GM13976 (cell line): ENCODE data around the gene EIF3L.

ENCODE experiments used
- DNase-seq: peaks from one replicate; pipeline ENCODE4 v3.0.0; 2012; ENCODE audit warnings: low spot score
- CTCF ChIP-seq: IDR thresholded peaks from 2 replicates; pipeline ENCODE4 v1.5.1; 2012; ENCODE audit warnings: borderline replicate concordance, mild to moderate bottlenecking; ENCODE audit not compliant: insufficient read depth; ENCODE audit errors: extremely low read depth, missing control alignments, control extremely low read depth
- in situ Hi-C: fragments of 300-500 bp; cut with MboI; formaldehyde crosslinking; loops from one replicate; pipeline ENCODE4 v1.12.0; 2022; ENCODE audit warnings: low sequenced_read_pairs, mixed read lengths, inconsistent platforms; ENCODE audit not compliant: unreplicated experiment

The EIF3L gene

GRCh38 chr22:37933711-37934376 lies 84.6 kb downstream of the EIF3L start:
- in situ Hi-C loops, result no loop called here
- peak; percentile 98 for TF ChIP-seq CTCF
- DNase-seq, result peak; percentile 95
